HL-60 (cell line): ENCODE results near the gene AIFM2.

ENCODE experiments used
- CTCF ChIP-seq: IDR thresholded peaks from one replicate; pipeline ENCODE4 v1.5.1; 2011; ENCODE audit warnings: low read length, control low read depth, inconsistent platforms; ENCODE audit not compliant: insufficient read depth
- GABPA ChIP-seq: IDR thresholded peaks from 2 replicates; pipeline ENCODE4 v1.6.1; 2012; ENCODE audit warnings: low read depth
- POLR2AphosphoS5 ChIP-seq: IDR thresholded peaks from 2 replicates; pipeline ENCODE4 v1.6.1; 2012; ENCODE audit warnings: low read depth

- no peak for TF ChIP-seq CTCF
- no peak for TF ChIP-seq POLR2AphosphoS5
- TF ChIP-seq GABPA = no peak
Measured at GRCh38 chr10:70148516-70148915, 15.9 kb upstream of the AIFM2 start.
